CD4-positive, alpha-beta T cell treated with Interferon gamma for 1 hour (primary cell): Measurements from ENCODE around the gene RANBP1.

Experiments used
- DNase-seq: peaks from one replicate; pipeline ENCODE4 v3.0.0-alpha.2; 2020

RANBP1 gene

DNA sequence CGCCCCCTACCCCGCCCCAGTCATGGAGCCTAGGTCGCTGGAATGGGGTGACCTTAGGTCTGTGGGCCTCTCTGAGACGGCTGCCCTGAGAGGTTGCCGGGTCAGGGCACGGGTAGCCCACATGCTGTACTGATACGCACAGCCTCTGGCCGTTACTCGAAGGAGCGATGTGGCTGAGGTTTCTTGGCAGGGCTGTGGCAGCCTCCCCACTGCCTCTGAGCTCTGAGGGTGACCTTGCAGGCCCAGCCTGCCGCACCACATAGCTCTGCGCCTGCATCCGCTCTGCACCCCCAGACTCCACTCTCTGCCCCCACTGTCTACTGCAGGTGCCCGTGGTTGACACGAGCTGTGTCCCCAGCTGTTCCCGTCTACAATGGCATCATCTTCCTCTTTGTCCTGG, 23.0 kb downstream of the RANBP1 start:
- DNase-seq = no peak

DNA sequence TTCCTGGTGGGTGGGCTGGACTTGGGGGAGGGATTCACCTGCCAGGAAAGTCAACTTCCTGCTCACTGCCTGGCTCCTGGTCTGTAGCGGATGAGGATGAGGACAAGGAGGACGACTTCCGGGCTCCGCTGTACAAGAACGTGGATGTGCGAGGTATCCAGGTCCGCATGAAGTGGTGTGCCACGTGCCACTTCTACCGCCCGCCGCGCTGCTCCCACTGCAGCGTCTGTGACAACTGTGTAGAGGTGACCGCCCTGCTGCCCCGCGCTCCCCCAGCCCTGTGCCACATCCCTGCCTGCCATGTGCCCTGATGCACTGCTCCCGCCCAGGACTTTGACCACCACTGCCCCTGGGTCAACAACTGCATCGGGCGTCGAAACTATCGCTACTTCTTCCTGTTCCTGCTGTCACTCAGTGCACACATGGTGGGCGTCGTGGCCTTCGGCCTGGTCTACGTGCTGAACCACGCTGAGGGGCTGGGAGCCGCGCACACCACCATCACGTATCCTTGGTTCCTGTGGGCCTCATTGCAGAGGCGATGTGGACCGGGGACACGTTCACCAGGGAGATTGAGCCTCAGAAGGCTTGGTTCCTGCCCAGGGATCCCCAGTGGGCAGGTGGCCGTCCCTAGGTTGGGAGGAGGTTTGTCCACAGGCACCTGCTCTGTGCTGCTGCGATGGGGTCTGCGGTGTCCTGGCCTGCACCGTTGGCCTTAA, 23.6 kb downstream of the RANBP1 start:
- no peak for DNase-seq

DNA sequence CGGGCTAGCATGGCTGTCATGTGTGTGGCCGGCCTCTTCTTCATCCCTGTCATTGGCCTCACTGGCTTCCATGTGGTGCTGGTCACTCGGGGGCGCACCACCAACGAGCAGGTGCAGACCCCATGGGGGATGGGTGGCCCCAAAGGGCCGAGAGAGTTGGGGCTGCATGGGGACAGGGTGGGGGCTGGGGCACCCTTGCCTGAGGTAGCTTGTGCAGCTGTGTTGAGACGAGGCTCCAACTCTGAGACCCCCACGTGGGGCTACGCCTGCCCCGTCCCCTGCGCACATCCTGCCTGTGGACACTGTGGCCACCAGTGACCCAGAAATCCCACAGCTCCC, 24.2 kb downstream of the RANBP1 start:
- no peak for DNase-seq

DNA sequence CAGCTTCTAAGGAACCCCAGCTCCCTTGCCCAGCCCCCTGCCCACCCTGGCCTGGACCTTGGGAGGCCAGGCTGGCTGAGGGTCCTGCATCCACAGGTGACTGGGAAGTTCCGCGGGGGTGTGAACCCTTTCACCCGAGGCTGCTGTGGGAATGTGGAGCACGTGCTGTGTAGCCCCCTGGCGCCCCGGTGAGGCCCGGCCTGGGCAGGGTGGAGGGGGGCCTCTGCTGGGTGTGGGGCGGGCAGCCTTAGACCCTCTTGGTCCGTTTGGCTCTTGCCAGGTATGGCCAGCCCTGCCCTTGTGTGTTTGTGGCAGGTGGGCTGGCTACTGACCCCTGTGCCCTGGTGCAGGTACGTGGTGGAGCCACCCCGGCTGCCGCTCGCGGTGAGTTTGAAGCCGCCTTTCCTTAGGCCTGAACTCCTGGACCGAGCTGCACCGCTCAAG, 24.6 kb downstream of the RANBP1 start:
- DNase-seq = no peak

DNA sequence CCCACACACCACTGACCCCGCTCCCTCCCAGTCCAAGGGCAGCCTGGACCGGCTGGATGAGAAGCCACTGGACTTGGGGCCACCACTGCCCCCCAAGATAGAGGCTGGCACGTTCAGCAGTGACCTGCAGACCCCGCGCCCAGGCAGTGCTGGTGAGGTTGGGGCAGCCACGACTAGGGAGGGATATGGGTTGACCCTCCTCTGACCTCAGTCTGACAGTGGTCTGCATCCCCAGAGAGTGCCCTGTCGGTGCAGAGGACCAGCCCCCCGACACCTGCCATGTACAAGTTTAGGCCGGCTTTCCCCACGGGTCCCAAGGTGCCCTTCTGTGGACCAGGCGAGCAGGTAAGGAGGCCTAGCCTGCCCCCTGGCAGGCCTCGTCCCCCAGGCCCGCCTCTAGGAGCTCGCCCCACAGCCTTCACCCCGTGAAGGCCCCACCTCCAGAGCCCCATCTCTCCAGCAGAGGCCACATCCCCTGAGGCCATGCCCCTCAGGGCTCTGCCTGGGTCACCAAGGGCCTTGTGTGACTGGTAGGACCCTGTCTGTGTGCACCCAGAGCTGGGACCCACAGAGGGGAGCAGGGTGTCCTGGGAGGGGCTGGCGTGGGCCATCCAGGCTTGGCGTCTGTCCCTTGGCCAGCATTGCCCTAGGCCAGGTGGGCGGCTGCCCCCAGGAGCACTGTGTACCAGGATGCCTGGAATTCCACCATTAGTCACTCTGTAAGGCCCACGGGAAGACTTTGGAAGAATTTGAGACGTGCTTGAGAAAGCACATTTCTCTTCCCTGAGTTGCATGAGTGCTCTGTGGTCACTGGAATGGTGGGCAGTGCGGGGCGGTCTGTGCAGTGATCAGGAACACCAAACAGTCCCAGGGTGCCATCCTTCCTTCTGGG, 25.5 kb downstream of the RANBP1 start:
- no peak for DNase-seq

DNA sequence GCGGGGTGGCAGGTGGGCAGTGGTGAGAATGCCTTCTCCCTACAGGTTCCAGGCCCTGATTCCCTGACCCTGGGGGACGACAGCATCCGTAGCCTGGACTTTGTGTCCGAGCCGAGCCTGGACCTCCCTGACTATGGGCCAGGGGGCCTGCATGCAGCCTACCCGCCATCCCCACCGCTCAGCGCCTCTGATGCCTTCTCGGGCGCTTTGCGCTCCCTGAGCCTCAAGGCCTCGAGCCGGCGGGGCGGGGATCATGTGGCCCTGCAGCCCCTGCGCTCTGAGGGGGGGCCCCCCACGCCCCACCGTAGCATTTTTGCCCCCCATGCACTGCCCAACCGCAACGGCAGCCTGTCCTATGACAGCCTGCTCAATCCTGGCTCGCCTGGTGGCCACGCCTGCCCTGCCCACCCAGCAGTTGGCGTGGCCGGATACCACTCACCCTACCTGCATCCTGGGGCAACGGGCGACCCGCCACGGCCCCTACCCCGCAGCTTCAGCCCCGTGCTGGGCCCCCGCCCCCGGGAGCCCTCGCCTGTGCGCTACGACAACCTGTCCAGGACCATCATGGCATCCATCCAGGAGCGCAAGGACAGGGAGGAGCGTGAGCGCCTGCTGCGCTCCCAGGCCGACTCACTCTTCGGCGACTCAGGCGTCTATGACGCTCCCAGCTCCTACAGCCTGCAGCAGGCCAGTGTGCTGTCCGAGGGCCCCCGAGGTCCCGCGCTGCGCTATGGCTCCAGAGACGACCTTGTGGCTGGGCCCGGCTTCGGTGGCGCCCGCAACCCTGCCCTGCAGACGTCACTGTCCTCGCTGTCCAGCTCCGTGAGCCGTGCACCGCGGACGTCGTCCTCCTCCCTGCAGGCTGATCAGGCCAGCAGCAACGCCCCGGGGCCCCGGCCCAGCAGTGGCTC, 27.1 kb downstream of the RANBP1 start:
- no peak for DNase-seq

DNA sequence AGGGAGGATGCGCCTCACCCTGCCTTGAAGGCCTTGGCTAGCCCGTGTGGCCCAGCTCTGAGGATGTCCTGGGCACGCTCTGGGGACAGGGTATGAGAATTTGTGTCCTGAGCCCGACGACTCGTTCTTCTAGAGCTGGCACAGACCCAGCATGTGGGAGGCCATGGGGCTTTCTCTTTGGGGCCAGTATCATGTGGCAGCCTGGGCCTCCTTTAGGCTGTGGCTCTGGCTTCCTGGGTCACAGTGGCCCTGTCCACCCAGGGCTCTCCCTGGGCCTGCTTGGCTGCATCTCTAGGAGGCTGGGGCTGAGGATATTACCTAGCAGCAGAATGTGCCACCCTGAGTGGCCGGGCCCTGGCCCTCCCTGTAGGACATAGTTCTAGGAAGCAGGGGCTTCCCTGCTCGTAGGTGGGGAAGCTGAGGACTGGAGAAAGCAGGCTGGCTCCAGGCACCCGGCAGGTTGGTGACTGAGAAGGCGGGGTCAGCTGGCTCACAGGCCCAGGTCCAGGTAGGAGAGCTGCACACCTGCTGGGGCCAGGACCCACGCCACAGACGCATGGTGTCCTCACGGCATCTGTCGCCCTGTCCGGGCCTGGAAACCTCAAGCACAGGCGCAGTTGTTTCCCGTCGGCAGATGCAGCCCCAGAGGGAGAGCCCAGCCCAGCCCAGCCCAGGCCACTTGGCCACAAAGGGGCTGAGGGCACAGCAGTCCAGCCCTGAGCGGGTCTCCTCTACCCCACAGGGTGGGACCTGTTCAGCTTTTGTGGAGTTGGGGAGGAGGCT, 28.2 kb downstream of the RANBP1 start:
- DNase-seq = no peak

DNA sequence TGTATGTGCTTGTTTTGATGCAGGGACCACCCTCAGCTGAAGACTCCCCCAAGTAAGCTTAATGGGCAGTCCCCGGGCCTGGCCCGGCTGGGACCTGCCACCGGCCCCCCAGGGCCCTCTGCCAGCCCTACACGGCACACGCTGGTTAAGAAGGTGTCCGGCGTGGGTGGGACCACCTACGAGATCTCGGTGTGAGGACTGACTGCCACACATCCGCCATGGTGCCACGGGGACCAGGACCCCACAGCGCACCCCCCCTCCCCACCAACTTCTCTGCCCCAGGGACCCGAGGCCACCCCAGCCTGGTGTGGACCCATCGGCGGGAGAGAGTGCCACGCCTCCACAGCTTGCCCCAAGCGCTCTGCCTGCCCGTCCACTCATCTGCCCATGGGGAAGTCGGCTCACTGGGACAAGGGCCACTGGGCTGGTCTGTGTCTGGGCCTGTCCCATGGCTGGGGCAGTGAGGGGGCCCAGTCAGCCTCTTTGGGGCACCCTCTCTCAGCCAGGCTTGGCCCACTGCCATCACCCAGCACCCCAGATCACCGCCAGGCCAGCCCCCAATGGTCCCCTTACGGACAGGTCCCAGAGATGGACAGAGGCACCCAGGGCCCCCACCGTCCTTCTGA, 29.4 kb downstream of the RANBP1 start:
- no peak for DNase-seq

DNA sequence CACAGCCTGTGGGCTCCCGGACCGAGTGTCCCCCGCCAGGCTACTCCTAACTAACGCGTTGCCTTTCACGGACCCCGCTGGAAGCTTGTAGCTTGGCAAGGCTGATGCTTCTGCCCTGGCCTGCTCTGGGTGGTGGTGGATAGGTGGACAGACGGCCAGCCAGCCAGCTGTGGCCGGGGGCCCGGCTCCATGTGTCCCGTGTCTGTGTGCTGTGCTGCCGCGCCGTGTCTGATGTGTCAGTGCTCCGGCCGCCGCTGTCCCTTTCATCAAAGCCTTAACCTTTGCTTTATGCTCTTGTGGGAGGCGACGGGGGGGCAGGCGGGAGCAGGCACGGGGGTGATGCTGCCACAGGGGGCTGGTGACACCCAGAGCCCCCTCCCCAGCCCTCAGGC, 29.9 kb downstream of the RANBP1 start:
- no peak for DNase-seq

DNA sequence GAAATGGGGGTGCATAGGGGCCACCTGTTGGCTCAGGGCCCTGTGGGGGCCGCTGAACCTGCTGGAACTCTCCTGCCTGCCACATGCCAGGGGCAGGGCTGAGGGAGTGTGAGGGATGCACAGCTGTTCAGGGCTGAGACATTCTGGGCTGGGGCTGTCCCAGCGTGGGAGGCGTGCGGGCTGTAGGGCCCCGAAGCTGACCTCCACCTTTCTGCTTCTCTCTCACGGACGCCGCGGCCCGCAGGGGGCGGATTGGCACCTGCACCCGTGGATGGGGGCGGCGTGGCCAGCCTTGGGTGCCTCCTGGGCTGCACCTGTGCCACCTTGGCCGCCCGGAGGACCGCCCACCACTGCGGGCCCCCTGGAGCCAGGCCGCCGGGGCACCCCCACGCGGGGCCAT, 30.9 kb downstream of the RANBP1 start:
- no peak for DNase-seq

DNA sequence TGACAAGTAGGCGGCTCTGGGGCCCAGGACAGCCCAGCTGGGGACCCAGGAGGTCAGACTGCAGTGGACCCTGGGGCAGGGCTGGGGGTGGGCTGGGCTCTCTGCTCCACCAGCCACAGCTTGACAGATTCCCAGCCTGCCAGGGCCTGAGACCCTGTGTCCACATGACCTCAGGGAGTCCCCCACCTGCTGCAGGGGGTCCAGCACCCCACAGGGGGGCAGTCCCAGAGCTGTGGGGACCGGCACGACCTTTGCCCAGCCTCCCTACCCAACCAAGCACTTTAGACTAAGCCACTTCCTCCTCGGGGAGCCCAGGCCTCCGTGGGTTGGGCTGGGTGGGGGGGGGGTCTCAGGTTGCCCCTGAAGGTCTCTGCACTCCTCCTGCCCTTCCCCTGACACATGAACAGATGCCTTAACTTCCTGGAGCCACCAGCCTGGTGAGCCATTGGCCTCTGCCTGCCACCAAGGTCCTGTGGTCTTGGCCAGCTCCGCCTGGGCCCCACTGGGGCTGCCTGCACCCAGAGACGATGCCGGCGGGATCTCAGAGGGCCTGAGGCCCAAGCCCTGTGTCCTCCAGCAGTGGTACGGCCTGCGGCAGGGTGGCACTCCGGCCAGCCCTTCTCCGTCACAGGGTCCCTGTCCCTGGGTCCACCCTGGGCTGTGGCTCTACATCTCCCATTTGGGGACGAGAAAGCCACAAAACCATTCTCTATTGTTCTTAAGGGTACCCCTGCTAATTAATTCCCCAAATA, 31.5 kb downstream of the RANBP1 start:
- DNase-seq = no peak

DNA sequence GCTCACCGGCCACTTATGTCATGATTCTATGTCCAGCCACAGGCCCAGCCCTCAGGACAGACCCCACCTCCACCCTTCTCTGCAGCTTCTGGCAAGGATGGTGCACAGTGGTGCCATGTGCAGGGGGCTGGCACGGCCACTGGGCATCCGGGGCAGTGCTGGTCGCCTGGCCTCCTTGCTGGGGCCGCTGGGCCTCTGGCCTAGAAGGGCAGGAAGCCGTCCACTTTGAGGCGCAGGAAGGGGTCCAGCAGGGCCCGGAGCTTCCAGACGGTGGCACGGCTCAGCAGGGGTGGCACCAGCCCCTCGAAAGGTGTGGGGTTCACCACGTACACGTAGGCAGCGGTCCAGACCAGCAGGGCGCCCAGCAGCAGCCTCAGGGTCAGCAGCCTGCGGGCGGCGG, 32.5 kb downstream of the RANBP1 start:
- no peak for DNase-seq

DNA sequence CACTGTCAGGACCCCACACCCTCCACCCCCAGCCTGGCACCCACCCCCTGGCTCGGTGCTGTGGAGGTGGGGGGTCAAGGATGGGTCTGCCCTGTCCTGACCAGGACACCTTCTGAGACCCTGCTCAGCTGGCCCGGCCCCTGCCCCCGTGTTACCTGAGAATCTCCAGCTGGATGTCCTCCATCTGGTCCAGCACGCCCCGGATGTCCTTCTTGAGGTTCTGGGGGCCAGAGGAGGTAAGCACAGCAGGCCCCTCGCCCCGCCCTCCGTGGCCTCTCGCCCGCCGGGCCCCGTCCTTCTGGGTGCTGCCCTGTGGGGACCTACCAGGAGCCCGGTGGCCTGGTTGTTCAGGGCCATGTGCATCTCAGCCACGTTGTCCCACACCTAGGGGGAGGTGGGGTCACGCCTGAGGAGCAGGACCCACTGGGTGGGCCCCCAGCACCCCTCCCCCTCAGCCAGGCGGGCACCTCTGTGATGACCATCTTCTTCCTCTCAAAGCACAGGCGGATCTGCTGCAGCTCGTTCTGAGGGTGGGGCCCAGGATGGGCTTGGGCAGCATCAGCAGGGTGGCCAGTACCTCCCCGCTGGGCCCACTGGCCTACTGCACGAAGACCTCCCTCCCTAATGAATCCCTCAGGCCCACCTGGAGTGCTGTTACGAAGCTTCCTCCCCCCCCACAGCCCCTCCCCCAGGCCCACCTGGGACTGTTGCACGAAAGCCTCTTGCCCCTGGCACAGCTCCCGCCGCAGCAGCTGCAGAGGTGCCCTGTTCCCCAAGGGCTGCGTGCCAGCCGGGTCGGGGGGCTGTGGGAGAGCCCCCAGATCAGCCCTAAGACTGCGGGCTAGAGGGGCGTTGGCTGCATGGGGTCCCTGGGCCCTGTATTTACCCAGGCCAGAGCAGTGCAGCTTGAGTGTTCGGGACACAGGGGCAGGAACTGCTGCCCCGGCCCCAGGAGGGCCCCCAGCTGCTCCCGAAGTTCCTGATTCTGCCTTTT, 33.6 kb downstream of the RANBP1 start:
- DNase-seq = no peak

DNA sequence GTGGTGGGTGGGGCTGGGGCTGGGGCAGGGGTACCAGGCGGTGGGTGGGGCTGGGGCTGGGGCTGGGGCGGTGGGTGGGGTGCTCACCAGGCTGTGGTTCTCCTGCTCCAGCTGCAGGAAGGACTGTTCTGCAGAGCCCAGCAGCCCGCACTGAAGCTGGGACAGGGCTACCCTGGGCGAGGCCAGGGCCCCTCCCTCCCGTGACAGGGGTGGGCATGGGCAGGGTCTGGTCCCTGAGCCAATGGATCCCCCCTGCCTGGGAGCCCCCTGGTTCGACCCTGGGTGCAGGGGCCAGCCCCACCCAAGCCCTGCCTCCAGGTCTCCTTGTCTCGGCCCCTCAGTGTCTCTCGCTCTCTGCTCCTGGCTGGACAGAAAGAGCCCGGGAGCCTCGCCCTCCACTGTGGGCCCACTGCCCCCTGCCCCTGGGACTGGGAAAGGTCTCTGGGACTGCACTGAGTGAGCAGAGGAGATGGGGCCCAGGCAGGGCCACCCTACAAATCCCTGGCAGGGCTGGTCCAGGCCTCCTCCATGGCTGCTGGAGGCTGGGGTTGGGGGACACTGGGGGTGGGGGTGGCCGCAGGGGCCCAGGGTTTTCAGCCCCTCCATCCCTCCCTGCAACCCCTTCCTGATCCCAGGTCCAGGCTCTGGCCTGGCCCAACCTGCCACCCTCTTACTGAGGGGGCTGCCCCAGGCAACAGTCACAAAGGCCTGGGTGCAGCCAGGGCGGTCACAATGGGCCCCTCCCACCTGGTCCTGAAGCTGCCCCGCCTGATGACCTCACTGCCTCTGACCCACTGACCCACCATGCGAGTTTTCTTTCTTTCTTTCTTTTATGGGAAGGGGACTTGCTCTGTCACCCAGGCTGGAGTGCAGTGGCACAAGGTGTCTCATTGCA, 34.7 kb downstream of the RANBP1 start, which contains the start of gene CCDC188:
CCDC188 (minus strand) TSS at position 675 of the 895 bp plus-strand sequence; CDS start at position 606, 69 bp downstream.
- DNase-seq = no peak

DNA sequence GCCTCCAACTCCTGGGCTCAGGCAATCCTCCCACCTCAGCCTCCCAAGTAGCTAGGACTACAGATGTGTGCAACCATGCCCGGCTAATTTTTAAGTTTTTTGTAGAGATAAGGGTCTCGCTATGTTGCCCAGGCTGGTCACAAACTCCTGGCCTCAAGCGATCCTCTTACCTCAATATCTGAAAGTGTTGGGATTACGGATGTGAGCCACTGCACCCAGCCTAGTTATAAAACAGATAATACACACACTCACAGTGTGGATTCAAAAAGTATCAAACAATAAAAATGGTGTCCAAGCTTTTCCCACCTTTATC, 35.3 kb downstream of the RANBP1 start:
- no peak for DNase-seq

DNA sequence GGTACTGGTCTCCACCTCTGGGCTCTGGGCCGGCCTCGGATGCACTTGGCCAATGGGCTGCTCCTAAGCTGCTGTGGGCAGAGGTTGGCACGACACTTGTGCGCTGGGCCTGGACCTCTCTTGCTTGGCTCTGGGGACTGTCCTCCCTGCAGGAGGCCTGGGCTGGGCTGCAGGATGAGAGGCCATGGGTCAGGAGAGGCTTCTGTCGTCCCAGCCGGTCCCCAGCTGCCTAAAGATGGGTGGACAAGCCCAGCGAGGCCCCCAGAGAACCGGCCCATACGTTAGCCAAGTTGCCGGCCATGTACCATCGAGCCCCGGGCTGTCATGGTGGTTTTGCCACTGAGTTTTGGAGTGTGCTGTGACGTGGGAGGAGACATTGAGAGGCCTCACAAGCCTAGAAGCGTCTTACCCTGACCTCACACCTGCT, 36.6 kb downstream of the RANBP1 start:
- no peak for DNase-seq

DNA sequence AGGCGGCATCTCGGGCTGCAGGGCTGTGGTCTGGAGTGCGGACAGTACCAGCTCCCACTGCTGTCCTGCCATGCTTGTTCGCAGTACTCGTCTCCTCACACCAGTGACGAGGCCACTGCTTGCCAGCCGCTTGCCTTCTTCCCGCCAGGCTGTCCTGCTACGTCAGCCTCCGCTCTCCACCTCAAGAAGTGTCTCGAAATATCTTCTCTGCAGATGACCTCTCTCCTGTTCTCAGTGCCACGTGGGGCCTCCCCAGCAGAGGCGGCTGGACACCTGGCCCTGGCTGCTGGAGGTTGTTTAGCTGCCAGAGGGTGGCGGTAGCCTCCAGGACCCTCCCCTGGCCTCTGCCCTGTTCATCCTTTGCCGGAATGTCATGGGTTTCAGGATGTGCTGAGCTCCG, 38.0 kb downstream of the RANBP1 start:
- no peak for DNase-seq

DNA sequence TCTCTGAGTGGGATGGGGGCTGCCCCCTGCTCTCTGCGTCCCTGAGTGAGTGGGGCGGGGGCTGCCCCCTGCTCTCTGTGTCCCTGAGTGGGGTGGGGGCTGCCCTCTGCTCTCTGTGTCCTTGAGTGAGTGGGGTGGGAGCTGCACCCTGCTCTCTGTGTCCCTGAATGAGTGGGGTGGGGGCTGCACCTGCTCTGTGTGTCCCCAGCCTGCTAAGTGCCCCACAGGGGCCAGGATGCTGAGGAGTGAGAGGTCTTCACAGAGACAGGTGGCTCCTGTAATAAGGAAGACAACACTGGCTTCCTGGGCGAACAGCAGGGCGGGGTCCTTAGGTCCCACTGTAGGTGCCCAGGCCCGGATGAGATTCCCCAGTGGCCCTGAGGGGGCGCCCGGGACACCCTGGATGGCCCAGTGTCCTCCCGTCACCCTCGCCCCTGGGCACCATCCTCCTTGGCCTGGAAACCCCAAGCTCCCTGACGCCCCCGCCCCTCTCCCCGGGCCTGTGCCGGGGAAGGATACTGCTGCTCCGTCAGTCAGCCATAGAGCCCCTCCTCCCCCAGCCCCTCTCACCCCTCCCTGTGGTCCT, 38.8 kb downstream of the RANBP1 start:
- DNase-seq = no peak
